Right ventricle myocardium inferior (tissue), 1 donor: ENCODE data around the gene TJP1. TPM values are rescaled to one million over a fixed set of nuclear protein-coding genes. Genes with fewer than 3 reads are reported as not detected.
"Not testable (repeated sequence)": the region's sequence is repeated elsewhere in the genome, so short reads cannot be mapped to it uniquely, and the experiment has no call there.

Experiments used
- ATAC-seq: fragments of 200-7000 bp; cut with Tn5 transposase; one replicate; pipeline ENCODE4 v1.9.1; 2020; ENCODE audit warnings: mild to moderate bottlenecking, moderate library complexity
- DNase-seq: peaks from one replicate; pipeline ENCODE4 v3.0.0; 2021; ENCODE audit errors: missing footprints
- intact Hi-C: fragments of 100-400 bp; cut with DNase I; formaldehyde crosslinking; loops from one replicate; pipeline ENCODE4 v1.11.0; 2022
- total RNA-seq: library from RNA; stranded (reverse); fragmentation: NEBNext Ultra II Directional; extraction: Animal tissue kit (Norgen Biotek cat#: 25700); gene quantifications from one replicate; pipeline ENCODE4 v1.2.1, GENCODE V29; 2021
- donor health status: DM: no; HTN: yes; CAD: no; lungs with severe emphysema.

Gene TJP1
- total RNA-seq, 1 donor from 2014 or later: 111 TPM

DNA sequence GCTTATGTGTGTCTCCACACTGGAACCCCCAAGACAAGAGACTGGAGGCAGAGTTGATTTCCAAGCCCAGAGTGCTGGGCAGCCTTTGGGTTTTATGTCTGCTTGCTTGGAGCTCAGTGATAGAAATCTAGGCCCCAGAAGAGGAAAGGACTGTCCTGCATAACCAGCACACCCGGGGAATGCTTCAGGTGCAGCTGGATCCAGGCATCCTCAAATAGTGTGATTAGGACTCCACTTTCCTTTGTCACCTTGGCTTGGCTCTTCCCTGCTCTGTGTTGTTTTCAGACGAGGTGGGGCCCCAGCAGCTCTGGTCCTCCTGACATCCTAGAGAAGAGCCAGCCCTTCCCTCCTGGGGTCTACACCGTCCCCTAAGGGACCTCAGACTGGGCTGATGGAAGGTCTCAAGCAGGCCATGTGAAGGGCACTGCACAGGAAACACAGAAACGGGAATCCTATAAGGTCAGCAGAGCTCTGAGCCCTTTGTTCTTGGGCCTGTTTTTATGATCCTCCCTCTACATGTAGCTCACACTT is 143.7 kb downstream of the TJP1 start:
- intact Hi-C loops: no loop called here
- ATAC-seq (no peak), DNase-seq (no peak)

DNA sequence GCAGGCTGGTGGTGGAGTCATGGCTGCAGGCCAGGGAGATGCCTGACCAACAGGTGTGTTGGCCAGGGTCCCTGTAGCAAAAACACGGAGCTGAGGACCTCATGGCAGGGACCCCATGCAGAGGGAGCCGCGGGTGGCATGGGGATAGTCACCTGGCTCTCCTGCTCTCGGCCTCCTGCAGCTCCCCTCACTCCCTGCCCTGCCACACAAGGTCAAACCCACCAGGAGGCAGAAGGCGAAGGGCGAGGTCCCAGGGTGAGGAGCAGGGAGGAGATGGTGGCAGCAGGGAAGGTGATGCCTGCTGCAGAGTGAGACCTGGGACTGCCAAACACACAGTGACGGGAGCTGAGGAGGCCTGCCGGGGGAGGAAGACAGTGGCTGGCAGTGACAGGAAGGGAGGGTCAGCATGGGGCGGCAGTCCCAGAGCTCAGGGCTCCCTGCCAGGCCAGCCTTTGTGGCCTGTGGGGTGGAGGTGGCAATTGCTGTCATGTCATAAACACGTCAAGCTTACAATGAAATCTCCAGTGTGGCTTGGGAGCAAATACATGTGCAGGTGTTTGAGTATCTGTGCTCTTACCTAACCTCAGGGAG is 144.3 kb downstream of the TJP1 start:
- DNase-seq (no peak), ATAC-seq (no peak)
- intact Hi-C loops: no loop called here

DNA sequence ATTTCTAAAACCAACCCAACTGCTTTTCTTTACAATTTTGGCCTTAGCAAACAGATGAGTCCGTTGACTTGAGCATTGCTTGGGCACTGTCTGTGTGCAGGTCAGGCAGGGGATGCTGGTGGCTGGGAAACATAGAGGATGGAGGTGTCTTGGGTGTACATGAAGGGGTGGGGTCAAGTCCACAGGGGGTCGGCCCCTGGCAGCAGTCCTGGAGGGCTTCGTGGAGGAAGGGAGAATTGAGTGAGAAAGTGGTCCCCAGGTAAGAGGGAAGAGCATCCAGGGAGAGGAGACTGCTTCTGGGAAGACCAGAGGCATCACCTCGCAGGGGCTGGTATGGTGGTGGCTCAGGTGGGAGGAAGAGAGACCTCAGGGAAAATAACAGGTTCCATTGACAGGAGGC is 144.8 kb downstream of the TJP1 start:
- DNase-seq: no peak
- ATAC-seq: no peak
- intact Hi-C loops: no loop called here

DNA sequence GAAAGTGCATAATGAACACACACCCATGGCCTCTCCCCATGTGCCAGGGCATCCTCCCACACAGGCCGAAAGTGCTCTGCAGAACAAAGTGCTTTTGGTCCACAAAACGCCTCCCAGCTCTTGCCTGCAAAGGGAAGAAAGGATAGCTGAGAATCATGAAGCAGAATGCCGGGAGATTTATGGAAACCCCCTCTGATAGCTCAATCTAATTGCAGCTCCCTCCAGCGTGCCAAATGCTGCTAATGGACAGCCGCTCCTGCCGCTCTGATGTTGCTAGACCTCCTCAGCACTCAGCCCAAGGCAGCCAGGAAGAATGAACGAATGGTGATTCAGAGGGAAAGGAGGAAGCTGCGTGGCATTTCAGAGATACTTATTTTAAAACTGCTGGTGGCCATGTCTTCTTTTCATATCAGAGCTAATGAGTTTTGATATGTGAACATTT is 145.3 kb downstream of the TJP1 start:
- intact Hi-C loops: no loop called here
- ATAC-seq: no peak
- no peak for DNase-seq

DNA sequence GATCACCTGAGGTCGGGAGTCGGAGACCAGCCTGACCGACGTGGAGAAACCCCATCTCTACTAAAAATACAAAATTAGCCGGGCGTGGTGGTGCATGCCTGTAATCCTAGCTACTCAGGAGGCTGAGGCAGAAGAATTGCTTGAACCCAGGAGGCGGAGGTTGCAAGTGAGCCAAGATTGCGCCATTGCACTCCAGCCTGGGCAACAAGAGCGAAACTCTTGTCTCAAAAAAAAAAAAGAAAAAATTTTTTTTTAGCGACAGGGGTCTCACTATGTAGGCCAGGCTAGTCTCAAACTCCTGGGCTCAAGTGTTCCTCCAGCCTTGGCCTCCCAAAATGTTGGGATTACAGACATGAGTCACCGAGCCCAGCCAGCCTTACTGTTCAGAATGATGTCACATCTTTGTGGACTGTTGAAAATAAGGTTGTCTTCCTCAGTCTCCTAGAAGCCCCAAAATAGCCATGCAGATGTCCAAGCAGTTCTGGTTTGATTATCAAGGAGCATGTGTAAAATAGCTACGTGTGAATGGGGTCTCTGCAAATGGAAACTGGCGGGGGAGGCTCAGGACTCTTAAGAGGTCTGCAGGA is 145.8 kb downstream of the TJP1 start:
- ATAC-seq, intact Hi-C loops, DNase-seq: not testable (repeated sequence)

DNA sequence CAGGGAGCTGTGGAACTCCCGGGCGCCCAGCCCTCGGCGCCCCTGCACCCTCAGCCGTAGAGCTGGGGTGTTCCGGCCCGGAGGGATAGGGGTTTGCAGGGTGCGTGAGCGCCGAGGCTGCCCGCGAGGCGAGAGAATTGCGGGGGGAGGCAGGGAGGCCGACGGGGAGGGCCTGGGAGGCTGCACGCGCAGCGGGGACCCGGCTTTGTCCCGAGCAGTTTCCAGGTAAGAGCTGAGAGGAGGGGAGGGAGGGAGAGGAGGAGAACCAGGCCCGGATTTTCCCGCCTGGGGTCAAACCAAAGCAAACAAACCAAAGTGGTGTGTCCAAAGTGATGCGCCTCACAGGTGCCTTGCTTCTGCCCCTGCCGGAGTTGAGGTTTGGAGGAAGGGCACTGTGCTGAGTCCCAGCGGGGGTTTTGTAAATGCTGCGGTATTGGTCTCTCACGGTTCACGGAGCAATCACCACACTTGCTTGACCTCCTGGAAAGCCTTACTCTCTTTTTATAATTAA is 146.4 kb downstream of the TJP1 start:
- intact Hi-C loops: no loop called here
- ATAC-seq (no peak), DNase-seq (no peak)

DNA sequence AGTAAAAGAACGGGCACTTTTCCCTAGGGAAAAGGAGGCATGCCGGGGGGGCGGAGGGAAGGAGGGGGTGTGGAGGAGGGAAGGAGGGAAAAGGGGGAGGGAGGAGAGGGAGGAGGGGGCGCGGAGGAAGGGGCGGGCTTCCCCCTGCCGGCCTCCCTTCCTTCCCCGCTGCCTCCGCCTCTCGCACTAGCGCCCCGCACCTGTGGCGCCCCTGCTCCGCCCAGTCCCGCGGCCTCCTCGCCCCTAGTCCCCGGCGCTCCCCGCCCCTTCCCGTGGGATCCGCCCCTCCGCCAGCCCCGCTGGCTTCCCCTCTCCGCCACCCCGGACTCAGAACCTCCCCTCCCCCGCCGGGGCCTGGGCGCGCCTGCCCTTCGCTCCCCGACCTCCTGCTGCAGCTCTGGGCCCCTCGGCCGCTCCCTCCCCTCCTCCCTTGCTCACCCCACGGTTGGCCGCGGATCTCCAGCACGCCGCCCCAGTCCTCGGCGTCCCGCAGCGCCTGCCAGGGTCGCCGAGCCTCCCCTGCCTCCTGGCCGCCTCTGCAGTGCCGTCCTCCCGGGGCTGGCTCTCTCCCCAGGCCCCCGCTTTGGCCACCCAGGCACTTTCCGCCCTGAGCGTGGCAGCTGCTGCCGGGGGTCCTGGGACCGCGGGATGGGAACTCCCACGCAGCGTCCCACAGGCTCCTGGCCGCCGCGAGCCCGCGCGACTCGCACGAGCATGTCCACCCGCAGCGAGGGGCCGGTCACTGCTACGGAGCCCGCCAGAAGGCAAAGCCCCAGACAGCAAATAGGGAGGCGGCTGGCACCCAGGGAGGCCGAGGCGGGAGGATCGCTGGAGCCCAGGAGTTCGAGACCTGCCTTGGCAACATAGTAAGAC is 147.4 kb downstream of the TJP1 start:
- intact Hi-C loops: no loop called here
- ATAC-seq (peak; percentile 81), DNase-seq (no peak)

DNA sequence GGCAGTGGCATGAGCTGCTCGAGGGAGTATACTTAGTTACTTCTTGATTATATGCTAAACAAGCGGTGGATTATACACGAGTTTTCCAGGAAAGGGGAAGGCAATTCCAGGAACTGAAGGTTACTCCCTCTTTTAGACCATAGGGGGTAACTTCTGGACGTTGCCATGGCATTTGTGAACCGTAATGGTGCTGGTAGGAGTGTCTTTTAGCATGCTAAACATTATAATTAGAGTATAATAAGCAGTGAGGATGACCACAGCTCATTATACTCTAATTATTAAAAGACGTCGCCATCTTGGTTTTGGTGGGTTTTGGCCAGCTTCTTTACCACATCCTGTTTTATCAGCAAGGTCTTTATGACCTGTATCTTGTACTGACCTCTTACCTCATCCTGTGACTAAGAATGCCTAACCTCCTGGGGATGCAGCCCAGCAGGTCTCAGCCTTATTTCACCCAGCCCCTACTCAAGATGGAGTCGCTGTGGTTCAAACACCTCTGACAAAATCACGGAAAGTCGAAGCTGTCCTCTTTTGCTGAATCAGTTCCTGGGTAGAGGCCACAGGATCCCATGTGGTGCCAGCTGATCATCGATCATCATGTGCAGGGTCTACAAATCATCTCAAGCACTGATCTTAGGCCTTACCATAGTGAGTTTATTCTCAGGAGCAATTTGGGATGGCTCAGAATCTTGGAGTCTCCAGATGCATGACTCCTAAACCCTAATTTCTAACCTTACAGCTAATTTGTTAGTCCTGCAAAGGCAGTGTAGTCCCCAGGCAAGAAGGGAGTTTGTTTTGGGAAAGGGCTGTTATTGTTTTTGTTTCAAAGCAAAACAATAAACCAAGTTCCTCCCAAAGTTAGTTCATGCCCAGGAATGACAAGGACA is 149.1 kb downstream of the TJP1 start:
- intact Hi-C loops: no loop called here
- DNase-seq: no peak
- no peak for ATAC-seq

DNA sequence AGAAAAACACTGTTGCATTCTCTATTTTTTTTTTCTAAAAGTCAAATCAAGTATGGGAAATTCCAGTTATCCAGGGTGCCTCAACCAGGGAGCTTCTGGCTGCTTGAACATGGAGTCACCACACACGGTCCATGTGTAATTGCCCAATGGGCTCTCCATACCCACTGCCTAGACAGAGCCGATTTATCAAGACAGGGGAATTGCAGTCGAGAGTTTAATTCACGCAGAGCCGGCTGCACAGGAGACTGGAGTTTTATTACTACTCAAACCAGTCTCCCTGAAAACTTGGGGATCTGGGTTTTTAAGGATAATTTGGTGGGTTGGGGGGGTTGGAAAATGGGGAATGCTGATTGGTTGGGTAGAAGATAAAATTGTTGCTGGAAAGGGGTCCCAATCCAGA is 149.8 kb downstream of the TJP1 start:
- DNase-seq (no peak), ATAC-seq (no peak)
- intact Hi-C loops: no loop called here

DNA sequence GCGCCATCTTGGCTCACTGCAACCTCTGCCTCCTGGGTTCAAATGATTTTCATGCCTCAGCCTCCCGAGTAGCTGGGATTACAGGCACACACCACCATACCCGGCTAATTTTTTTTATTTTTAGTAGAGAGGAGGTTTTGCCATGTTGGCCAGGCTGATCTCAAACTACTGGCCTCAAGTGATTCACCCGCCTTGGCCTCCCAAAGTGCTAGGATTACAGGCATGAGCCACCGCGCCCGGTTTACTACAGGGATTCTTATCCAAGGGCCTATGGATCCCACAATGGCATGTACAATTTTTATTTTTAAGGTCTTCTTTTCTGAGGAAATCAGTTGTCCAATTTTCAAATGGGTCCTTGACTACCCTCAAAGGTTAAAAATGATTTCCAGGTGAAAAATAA is 150.2 kb downstream of the TJP1 start:
- DNase-seq, intact Hi-C loops, ATAC-seq: not testable (repeated sequence)

DNA sequence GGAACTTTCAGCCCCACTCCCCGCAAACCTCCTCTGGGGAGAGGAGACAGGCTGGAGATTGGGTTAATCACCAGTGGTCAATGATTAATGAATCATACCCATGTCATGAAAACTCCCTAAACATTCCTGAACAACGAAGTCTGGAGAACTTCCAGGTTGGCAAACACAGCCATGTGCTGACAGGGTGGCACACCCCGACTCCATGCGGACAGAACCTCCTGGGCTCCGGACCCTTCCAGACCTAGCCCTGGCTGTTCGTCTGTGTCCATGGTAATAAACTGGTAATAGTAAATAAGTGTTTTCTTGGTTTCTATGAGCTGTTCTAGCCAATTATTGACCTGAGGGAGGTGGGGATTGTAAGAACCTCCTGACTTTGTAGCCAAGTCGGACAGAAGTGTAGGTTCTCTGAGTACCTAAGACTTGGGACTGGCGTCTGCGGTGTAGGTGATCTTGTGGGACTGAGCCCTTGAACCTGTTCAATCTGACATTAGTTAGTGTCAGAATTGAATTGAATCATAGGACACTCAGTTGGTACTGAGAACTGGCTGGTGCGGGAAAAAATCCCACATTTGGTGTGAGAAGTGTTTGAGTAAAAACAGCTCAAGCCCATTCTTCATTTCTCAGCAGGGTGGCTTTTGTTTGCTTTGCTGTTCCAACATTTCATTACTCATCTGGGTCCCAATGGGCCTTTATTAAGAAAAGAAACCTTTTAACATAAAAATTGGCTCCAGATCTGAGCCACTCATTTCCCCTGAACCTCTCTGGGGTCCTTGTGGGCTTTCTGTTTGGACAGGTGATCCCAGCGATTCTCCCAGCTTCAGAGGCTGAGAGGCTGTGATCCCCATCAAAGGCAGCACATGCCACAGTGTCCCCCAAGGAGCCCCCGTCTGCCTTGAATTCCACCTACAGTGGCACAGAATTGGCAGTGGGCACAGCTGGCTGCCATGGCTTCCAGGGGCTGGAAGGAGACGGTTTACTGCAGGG is 151.0 kb downstream of the TJP1 start:
- DNase-seq: no peak
- ATAC-seq: no peak
- intact Hi-C loops: no loop called here

DNA sequence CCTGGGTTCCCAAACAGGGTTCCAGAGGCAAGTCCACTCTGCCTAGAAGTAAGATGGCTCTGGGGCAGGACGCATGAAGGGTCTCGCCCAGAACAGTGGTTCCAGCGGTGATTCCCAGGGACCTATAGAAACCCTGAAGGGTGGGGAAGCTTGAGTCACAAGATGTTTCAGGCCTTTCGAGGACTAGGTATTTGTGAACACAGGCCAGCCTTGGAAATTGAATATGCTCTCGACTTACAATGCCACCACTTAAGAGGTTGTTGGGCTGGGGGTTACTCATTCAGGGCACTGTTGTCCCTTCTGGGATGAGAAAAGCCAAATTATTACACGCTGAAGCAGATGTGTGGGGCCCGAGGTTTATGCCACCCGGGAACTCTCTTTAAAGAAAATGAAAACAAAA is 152.0 kb downstream of the TJP1 start:
- DNase-seq: no peak
- intact Hi-C loops: no loop called here
- no peak for ATAC-seq

DNA sequence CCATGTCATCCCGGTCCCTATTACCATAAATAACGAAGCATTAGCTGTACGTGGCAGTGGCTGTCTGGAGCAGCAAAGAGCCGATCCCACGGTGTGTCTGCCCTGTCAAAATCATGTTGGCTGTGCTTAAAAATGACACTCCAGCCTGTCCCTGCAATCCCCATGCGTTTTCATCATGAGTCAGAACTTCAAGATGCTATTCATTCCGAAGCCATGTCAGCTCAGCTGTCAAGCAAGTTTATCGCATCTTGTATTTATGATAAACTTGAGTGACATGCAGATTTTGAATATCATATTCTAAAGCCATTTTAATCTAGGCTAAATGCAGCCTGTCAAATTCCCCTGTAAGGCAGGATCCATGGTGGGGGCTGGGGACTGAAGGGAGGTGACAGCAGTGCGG is 152.4 kb downstream of the TJP1 start:
- no peak for ATAC-seq
- intact Hi-C loops: loop anchor here (5.0 to 10.0 kb wide), 2 partner anchors 267 to 405 kb away; no protein-coding TSS in a partner anchor
- no peak for DNase-seq

DNA sequence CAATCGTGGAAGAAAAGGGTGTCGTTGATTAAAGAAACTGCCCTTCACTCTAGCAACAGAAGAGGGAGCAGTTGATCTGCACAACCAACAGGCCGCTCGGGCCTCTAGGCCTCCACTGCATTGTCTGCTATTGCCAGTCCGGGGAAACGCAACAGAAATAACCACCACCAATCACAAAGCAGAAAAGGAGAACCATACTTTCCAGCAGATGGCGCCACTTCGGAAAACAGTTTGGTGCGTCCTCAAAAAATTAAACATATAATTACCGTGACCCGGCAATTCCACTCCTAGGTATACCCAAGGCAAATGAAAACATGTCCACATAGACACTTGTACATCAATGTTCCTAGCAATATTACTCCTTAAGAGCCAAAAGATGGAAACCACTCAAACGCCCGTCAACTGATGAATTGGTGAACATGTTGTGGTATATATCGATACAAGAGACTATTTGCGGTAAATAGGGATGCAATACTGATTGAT is 154.1 kb downstream of the TJP1 start:
- intact Hi-C loops: loop anchor here (5.0 to 10.0 kb wide), 2 partner anchors 269 to 407 kb away; no protein-coding TSS in a partner anchor
- ATAC-seq: peak; percentile 72
- peak; percentile 68 for DNase-seq

DNA sequence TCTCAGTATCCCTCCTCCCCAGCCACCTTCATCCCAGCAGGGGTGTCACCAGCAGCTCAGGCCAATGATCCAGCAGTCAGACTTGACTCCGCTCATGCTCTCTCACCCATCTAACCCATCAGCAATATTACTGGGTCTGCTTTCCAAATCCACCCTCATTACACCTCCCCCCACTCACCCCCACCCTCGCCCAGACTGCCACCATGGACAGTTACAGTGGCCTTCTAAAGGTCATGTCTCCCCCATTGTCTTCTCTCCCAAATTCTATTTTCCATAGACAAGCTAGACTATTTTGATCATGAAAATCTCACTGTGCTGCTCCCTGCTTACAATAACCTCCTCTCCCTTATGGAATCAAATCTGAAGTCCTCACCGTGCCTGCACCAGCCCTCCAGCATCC is 156.0 kb downstream of the TJP1 start:
- intact Hi-C loops: loop anchor here (5.0 to 10.0 kb wide), 2 partner anchors 271 to 409 kb away; no protein-coding TSS in a partner anchor
- DNase-seq (no peak), ATAC-seq (no peak)

DNA sequence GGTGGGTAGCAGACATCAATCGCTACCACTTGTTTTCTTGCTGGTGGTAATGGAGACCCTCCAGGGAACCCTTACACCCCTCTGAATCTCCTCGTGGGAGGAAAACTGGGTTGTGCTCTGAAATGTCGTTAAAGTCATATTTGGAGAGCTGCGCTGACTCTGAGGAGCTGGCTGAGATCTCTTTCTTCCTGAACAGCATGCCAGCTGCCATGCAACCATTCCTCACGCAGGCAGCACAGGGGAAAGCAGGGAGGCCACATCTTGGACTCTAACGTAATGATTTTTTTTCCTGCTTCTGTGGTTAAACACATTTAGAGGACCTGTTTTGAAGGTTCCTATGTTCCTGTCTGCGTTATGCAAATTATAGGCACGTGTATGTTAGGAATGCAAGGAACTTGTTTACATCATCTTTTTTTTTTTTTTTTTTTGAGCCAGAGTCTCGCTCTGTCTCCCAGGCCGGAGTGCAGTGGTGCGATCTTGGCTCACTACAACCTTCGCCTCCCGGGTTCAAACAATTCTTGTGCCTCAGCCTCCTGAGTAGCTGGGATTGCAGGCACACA is 156.7 kb downstream of the TJP1 start:
- ATAC-seq (no peak), DNase-seq (no peak)
- intact Hi-C loops: loop anchor here (5.0 to 10.0 kb wide), 2 partner anchors 272 to 409 kb away; no protein-coding TSS in a partner anchor

DNA sequence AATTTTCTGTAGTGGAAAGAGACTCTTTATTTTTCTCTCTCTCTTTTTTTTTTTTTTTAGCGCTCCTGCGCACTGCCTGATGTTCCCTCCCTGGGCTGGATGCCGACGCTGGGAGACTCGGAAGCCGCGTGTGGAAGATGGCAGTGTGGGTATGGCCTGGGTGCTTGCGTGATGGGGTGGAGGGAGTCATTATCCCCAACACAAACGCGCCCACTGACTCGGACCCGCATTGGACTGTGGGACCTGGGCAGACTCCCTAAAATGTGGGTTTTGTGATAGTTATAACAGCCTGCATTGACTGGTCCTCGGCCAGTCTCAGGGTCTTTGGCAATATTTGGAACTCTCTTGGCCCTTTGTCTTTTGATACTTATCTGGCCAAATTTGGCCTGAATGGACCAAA is 157.9 kb downstream of the TJP1 start:
- DNase-seq (no peak), ATAC-seq (no peak)
- intact Hi-C loops: loop anchor here (10.0 kb wide), 1 partner anchor 410 kb away; no protein-coding TSS in a partner anchor
